GM12874 (cell line): Measurements from ENCODE around the gene TTBK1.

Source experiments
- TF ChIP-seq, protein P1 (sequence below): IDR thresholded peaks from 2 replicates; pipeline ENCODE4 v1.5.1; 2011; ENCODE audit warnings: low read depth, mild to moderate bottlenecking, control low read depth, low read length, moderate library complexity; ENCODE audit not compliant: insufficient read depth

The TTBK1 gene

DNA sequence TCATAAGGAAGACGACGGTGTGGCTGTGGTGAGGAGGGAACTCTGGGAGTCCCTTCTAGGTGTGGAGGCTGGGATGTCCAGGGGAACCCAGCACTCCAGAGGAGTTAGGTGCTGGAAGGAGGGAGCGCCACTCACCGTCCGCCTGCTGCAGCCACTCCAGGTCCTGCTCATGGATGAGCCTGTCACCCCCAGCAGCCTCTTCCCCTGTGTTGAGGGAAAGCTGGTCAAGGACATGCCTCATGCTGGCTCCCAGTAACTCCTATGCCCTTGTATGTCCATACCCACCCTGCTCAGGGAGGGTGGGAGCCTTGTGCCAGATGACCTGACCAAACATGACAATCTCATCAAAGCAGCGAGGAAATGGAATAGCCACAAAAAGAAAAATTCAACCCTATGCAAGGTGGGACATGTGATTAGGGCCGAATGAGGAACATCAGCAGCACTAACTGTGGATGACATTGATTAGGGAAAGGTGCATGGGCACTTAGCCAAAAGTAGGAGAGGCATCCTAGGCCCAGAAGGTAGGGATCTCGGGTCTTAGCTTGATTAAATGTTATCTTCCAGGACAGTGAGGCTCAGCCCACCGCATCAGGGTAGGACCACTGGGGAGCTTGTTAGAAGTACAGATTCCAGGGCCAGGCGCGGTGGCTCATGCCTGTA is 17.0 kb upstream of the TTBK1 start:
- TF ChIP-seq, protein P1, sequence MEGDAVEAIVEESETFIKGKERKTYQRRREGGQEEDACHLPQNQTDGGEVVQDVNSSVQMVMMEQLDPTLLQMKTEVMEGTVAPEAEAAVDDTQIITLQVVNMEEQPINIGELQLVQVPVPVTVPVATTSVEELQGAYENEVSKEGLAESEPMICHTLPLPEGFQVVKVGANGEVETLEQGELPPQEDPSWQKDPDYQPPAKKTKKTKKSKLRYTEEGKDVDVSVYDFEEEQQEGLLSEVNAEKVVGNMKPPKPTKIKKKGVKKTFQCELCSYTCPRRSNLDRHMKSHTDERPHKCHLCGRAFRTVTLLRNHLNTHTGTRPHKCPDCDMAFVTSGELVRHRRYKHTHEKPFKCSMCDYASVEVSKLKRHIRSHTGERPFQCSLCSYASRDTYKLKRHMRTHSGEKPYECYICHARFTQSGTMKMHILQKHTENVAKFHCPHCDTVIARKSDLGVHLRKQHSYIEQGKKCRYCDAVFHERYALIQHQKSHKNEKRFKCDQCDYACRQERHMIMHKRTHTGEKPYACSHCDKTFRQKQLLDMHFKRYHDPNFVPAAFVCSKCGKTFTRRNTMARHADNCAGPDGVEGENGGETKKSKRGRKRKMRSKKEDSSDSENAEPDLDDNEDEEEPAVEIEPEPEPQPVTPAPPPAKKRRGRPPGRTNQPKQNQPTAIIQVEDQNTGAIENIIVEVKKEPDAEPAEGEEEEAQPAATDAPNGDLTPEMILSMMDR = no peak

- TF ChIP-seq, protein P1 = peak; percentile 98
These were observed 14.1 kb upstream of the TTBK1 start, which contains the start of gene DNPH1 for GRCh38 chr6:43228951-43229802. TSS of gene DNPH1 (minus strand) at chr6:43229481. CDS start at chr6:43229456, 25 bp downstream.

- TF ChIP-seq, protein P1 = no peak
These were observed 13.3 kb upstream of the TTBK1 start for GRCh38 chr6:43229803-43230620.

DNA sequence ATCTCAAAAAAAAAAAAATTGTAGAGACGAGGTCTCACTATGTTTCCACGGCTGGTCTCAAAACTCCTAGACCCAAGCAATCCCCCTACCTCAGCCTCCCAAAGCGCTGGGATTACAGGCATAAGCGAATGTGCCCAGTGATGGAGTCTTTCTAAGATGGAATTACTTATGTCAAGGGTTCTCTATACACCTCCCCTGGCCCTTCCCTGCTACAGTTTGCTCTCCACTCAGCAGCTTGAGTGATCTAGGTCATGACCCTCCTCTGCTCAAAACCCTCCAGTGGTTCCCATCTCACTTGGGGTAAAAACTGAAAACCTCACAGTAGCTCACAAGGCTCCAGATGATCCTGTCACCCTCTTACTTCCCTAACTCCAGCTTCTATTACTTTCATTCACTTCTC is 12.2 kb upstream of the TTBK1 start:
- TF ChIP-seq, protein P1 = no peak

GRCh38 chr6:43231735-43232450 is 11.4 kb upstream of the TTBK1 start:
- TF ChIP-seq, protein P1 = no peak

- TF ChIP-seq, protein P1 = no peak
These were observed 7.4 kb upstream of the TTBK1 start for GRCh38 chr6:43235841-43236240.
